Body of pancreas (tissue), 4 donors: ENCODE results near the gene PPP4R2.

Experiments
- POLR2A ChIP-seq, 3 donors: fragments of 450-650 bp; IDR thresholded peaks; one replicate each; pipeline ENCODE4 v1.6.1; 2016; ENCODE audit warnings: antibody characterized with exemption in 3 of 3, mild to moderate bottlenecking in 2 of 3
- TF ChIP-seq, protein P1 (sequence below), 7 experiments: fragments of 450-650 bp in 4 of 7; fragments of 200-600 bp in 3 of 7; sonication (generic) in 3 of 7; IDR thresholded peaks; one replicate each; pipeline ENCODE4 v1.5.1; 2016 to 2019; ENCODE audit warnings: antibody characterized with exemption in 7 of 7

DNA sequence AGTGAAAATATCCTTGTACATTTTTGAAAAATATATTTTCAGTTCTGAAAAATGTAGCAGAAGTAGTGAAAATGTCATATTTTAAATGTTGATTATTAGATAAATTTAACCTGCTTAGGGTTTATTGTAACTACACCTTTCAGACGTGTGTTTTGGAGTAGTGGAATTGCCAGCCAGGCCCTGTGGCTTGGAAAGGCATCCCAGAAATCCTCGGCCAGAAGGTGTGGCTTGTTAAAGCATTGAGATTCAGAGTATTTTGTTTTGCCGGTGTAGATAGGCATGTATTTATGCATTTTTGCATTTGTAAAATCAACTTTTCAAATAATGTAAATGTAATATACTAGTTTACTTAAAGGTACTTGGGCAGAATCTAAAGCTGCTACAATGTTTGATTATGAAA is 71.8 kb downstream of the PPP4R2 start:
- no peak for TF ChIP-seq POLR2A (IDR thresholded peaks at IDR 0.05)
- TF ChIP-seq, protein P1, sequence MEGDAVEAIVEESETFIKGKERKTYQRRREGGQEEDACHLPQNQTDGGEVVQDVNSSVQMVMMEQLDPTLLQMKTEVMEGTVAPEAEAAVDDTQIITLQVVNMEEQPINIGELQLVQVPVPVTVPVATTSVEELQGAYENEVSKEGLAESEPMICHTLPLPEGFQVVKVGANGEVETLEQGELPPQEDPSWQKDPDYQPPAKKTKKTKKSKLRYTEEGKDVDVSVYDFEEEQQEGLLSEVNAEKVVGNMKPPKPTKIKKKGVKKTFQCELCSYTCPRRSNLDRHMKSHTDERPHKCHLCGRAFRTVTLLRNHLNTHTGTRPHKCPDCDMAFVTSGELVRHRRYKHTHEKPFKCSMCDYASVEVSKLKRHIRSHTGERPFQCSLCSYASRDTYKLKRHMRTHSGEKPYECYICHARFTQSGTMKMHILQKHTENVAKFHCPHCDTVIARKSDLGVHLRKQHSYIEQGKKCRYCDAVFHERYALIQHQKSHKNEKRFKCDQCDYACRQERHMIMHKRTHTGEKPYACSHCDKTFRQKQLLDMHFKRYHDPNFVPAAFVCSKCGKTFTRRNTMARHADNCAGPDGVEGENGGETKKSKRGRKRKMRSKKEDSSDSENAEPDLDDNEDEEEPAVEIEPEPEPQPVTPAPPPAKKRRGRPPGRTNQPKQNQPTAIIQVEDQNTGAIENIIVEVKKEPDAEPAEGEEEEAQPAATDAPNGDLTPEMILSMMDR (IDR thresholded peaks at IDR 0.05), result no peak
